ENCODE data around the gene KCNN2. TPM values are rescaled to one million over a fixed set of nuclear protein-coding genes. Genes with fewer than 3 reads are reported as not detected.
"Not testable (repeated sequence)": the region's sequence is repeated elsewhere in the genome, so short reads cannot be mapped to it uniquely, and the experiment has no call there.

Gene KCNN2
- polyA plus RNA-seq, 6 donors from 2014 or later: not detected

GRCh38 chr5:114417519-114417918, 55.6 kb downstream of the KCNN2 start:
- Mint-ChIP-seq H3K27me3 (peaks cover 0 to 11% (median 0%) of the 10 kb centered on the region in 3 donors), H3K9me3 (no peaks in the 10 kb centered on the region), H3K4me3 (no peak overlapping the region), H3K27ac (peak overlapping the region in 2 of 6 donors; percentile 4 to 11), H3K36me3 (no peaks in the 10 kb centered on the region), H3K4me1 (peaks cover 4 to 7% (median 5%) of the 10 kb centered on the region in 3 donors)
- no peak for ATAC-seq (ENCODE audit: low read depth in 2 of 2)
- DNase-seq: no peak

- ATAC-seq (ENCODE audit: low read depth in 2 of 2): peak; percentile 69 to 74
- H3K27ac Mint-ChIP-seq: no peak overlapping the region
- H3K9me3 Mint-ChIP-seq: no peaks in the 10 kb centered on the region
- no peak overlapping the region for H3K4me3 Mint-ChIP-seq
- peaks cover 0 to 12% (median under 1%) of the 10 kb centered on the region in 3 donors for H3K27me3 Mint-ChIP-seq
- peaks cover 4 to 7% (median 5%) of the 10 kb centered on the region in 3 donors for H3K4me1 Mint-ChIP-seq
- no peaks in the 10 kb centered on the region for H3K36me3 Mint-ChIP-seq
- DNase-seq: peak; percentile 18
These were observed 56.6 kb downstream of the KCNN2 start for GRCh38 chr5:114418176-114419066.

- DNase-seq (no peak), ATAC-seq (ENCODE audit: low read depth in 2 of 2) (no peak)
- Mint-ChIP-seq H3K27ac (no peak overlapping the region), H3K9me3 (no peaks in the 10 kb centered on the region), H3K4me3 (no peak overlapping the region), H3K27me3 (peaks cover 0 to 16% (median 4%) of the 10 kb centered on the region in 3 donors), H3K4me1 (peaks cover 4 to 7% (median 5%) of the 10 kb centered on the region in 3 donors), H3K36me3 (no peaks in the 10 kb centered on the region)
These were observed 57.2 kb downstream of the KCNN2 start for GRCh38 chr5:114419067-114419388.

GRCh38 chr5:114419959-114420358, 58.1 kb downstream of the KCNN2 start:
- Mint-ChIP-seq H3K9me3 (no peaks in the 10 kb centered on the region), H3K4me1 (peaks cover 4 to 7% (median 5%) of the 10 kb centered on the region in 3 donors), H3K27ac (no peak overlapping the region), H3K36me3 (no peaks in the 10 kb centered on the region), H3K4me3 (no peak overlapping the region), H3K27me3 (peaks cover 0 to 22% (median 4%) of the 10 kb centered on the region in 3 donors)
- DNase-seq (no peak), ATAC-seq (ENCODE audit: low read depth in 2 of 2) (no peak)

GRCh38 chr5:114427204-114427603, 65.3 kb downstream of the KCNN2 start:
- Mint-ChIP-seq H3K4me1 (no peaks in the 10 kb centered on the region), H3K27me3 (peaks cover 4 to 18% (median 6%) of the 10 kb centered on the region in 3 donors), H3K27ac (no peak overlapping the region), H3K4me3 (no peak overlapping the region), H3K9me3 (no peaks in the 10 kb centered on the region), H3K36me3 (no peaks in the 10 kb centered on the region)
- no peak for DNase-seq
- ATAC-seq (ENCODE audit: low read depth in 2 of 2): no peak

GRCh38 chr5:114430532-114430931, 68.7 kb downstream of the KCNN2 start:
- Mint-ChIP-seq H3K36me3 (no peaks in the 10 kb centered on the region), H3K4me3 (no peak overlapping the region), H3K4me1 (no peaks in the 10 kb centered on the region), H3K9me3 (peaks cover 0 to 1% (median 0%) of the 10 kb centered on the region in 7 donors), H3K27me3 (peaks cover 0 to 8% (median 2%) of the 10 kb centered on the region in 3 donors), H3K27ac (no peak overlapping the region)
- DNase-seq: no peak
- ATAC-seq (ENCODE audit: low read depth in 2 of 2): no peak

- not testable (repeated sequence) for H3K27ac Mint-ChIP-seq; H3K36me3 Mint-ChIP-seq; ATAC-seq (ENCODE audit: low read depth in 2 of 2); H3K27me3 Mint-ChIP-seq; DNase-seq; H3K4me1 Mint-ChIP-seq; H3K9me3 Mint-ChIP-seq; H3K4me3 Mint-ChIP-seq
These were observed 70.8 kb downstream of the KCNN2 start for GRCh38 chr5:114432684-114433083.

GRCh38 chr5:114434396-114435219, 72.7 kb downstream of the KCNN2 start:
- Mint-ChIP-seq H3K36me3 (no peaks in the 10 kb centered on the region), H3K4me1 (no peaks in the 10 kb centered on the region), H3K27me3 (peaks cover 9 to 23% (median 17%) of the 10 kb centered on the region in 3 donors), H3K4me3 (no peak overlapping the region), H3K9me3 (peaks cover 0 to 1% (median 0%) of the 10 kb centered on the region in 7 donors), H3K27ac (no peak overlapping the region)
- no peak for DNase-seq
- ATAC-seq (ENCODE audit: low read depth in 2 of 2): no peak

- Mint-ChIP-seq H3K27ac (no peak overlapping the region), H3K4me1 (no peaks in the 10 kb centered on the region), H3K9me3 (peaks cover 0 to 1% (median 0%) of the 10 kb centered on the region in 7 donors), H3K36me3 (no peaks in the 10 kb centered on the region), H3K4me3 (no peak overlapping the region), H3K27me3 (peaks cover 9 to 23% (median 22%) of the 10 kb centered on the region in 3 donors)
- DNase-seq (no peak), ATAC-seq (ENCODE audit: low read depth in 2 of 2) (no peak)
These were observed 73.3 kb downstream of the KCNN2 start for GRCh38 chr5:114435220-114435481.

- H3K4me3 Mint-ChIP-seq: no peak overlapping the region
- no peak for ATAC-seq (ENCODE audit: low read depth in 2 of 2)
- peaks cover 0 to 1% (median 0%) of the 10 kb centered on the region in 7 donors for H3K9me3 Mint-ChIP-seq
- H3K27me3 Mint-ChIP-seq: peaks cover 9 to 26% (median 23%) of the 10 kb centered on the region in 3 donors
- no peak overlapping the region for H3K27ac Mint-ChIP-seq
- no peaks in the 10 kb centered on the region for H3K4me1 Mint-ChIP-seq
- H3K36me3 Mint-ChIP-seq: no peaks in the 10 kb centered on the region
- no peak for DNase-seq
These were observed 74.0 kb downstream of the KCNN2 start for GRCh38 chr5:114435885-114436299.

- Mint-ChIP-seq H3K27me3 (peaks cover 16 to 31% (median 29%) of the 10 kb centered on the region in 3 donors), H3K4me3 (no peak overlapping the region), H3K36me3 (no peaks in the 10 kb centered on the region), H3K27ac (no peak overlapping the region), H3K9me3 (peaks cover 0 to 3% (median 0%) of the 10 kb centered on the region in 7 donors), H3K4me1 (no peaks in the 10 kb centered on the region)
- ATAC-seq (ENCODE audit: low read depth in 2 of 2) (no peak), DNase-seq (no peak)
These were observed 76.1 kb downstream of the KCNN2 start for GRCh38 chr5:114437936-114438335.

- Mint-ChIP-seq H3K36me3 (no peaks in the 10 kb centered on the region), H3K4me1 (no peaks in the 10 kb centered on the region)
- no peak for ATAC-seq (ENCODE audit: low read depth in 2 of 2)
These were observed 76.6 kb downstream of the KCNN2 start for GRCh38 chr5:114438471-114438870.

GRCh38 chr5:114447084-114447773, 85.4 kb downstream of the KCNN2 start:
- H3K9me3 Mint-ChIP-seq: peaks cover 0 to 3% (median 0%) of the 10 kb centered on the region in 7 donors
- H3K4me1 Mint-ChIP-seq: peaks cover 0 to 6% (median 0%) of the 10 kb centered on the region in 3 donors
- DNase-seq: no peak
- H3K27ac Mint-ChIP-seq: no peak overlapping the region
- no peak overlapping the region for H3K4me3 Mint-ChIP-seq
- H3K27me3 Mint-ChIP-seq: peaks cover 13 to 16% (median 15%) of the 10 kb centered on the region in 3 donors
- no peaks in the 10 kb centered on the region for H3K36me3 Mint-ChIP-seq
- ATAC-seq (ENCODE audit: low read depth in 2 of 2): no peak

More at GRCh38 chr5:114438471-114438870, 76.6 kb downstream of the KCNN2 start:
- Mint-ChIP-seq H3K4me3 (no peak overlapping the region), H3K9me3 (peaks cover 0 to 3% (median 0%) of the 10 kb centered on the region in 7 donors), H3K27me3 (peaks cover 17 to 31% (median 29%) of the 10 kb centered on the region in 3 donors), H3K27ac (no peak overlapping the region)
- no peak for DNase-seq
